Measurements from ENCODE around the gene CCDC83.

CCDC83 gene

GRCh38 chr11:85889676-85890579 is 34.7 kb downstream of the CCDC83 start:
- Histone ChIP-seq H3K4me3 (no peak overlapping the region), H3K4me1 (peaks cover 0 to 5% (median 0%) of the 10 kb centered on the region in 10 experiments; a peak in 6 of 20 replicates), H3K9me3 (replicated peaks in 1 of 11) (no peaks in the 10 kb centered on the region), H4K20me1 (no peaks in the 10 kb centered on the region), H3K36me3 (no peaks in the 10 kb centered on the region), H3K27ac (no peak overlapping the region), H3K4me2 (no peak overlapping the region), H3K9ac (no peak overlapping the region), H3K27me3 (no peaks in the 10 kb centered on the region)
- no peak for TF ChIP-seq Cebpa-rat (IDR thresholded peaks at IDR 0.05)

- no peaks in the 10 kb centered on the region for H3K9me3 ChIP-seq (replicated peaks in 1 of 11)
- no peak overlapping the region for H3K4me3 ChIP-seq
- H3K27ac ChIP-seq, result no peak overlapping the region
- no peak for TF ChIP-seq Cebpa-rat (IDR thresholded peaks at IDR 0.05)
- no peaks in the 10 kb centered on the region for H3K36me3 ChIP-seq
- H4K20me1 ChIP-seq, result no peaks in the 10 kb centered on the region
- H3K9ac ChIP-seq, result no peak overlapping the region
- no peaks in the 10 kb centered on the region for H3K4me1 ChIP-seq
- no peaks in the 10 kb centered on the region for H3K27me3 ChIP-seq
- H3K4me2 ChIP-seq, result no peak overlapping the region
These were observed 38.2 kb downstream of the CCDC83 start for GRCh38 chr11:85893395-85893794.

- H4K20me1 ChIP-seq, result no peaks in the 10 kb centered on the region
- no peak overlapping the region for H3K27ac ChIP-seq
- no peak overlapping the region for H3K4me3 ChIP-seq
- no peak overlapping the region for H3K9ac ChIP-seq
- no peaks in the 10 kb centered on the region for H3K36me3 ChIP-seq
- no peak overlapping the region for H3K4me2 ChIP-seq
- H3K9me3 ChIP-seq (replicated peaks in 1 of 11), result no peaks in the 10 kb centered on the region
- no peak for TF ChIP-seq Cebpa-rat (IDR thresholded peaks at IDR 0.05)
- H3K4me1 ChIP-seq, result peaks cover 0 to 13% (median 4%) of the 10 kb centered on the region in 10 experiments; a peak in 10 of 20 replicates
- H3K27me3 ChIP-seq, result no peaks in the 10 kb centered on the region
These were observed 41.7 kb downstream of the CCDC83 start for GRCh38 chr11:85896876-85897275.

- H3K4me3 ChIP-seq, result no peak overlapping the region
- peaks cover 0 to 26% (median 4%) of the 10 kb centered on the region in 10 experiments; a peak in 10 of 20 replicates for H3K4me1 ChIP-seq
- H3K9me3 ChIP-seq (replicated peaks in 1 of 11), result no peaks in the 10 kb centered on the region
- no peaks in the 10 kb centered on the region for H4K20me1 ChIP-seq
- H3K4me2 ChIP-seq, result no peak overlapping the region
- no peaks in the 10 kb centered on the region for H3K27me3 ChIP-seq
- no peak for TF ChIP-seq Cebpa-rat (IDR thresholded peaks at IDR 0.05)
- no peak overlapping the region for H3K27ac ChIP-seq
- H3K9ac ChIP-seq, result no peak overlapping the region
- H3K36me3 ChIP-seq, result no peaks in the 10 kb centered on the region
These were observed 43.3 kb downstream of the CCDC83 start for GRCh38 chr11:85898456-85898855.

- Histone ChIP-seq H3K27ac (no peak overlapping the region), H3K36me3 (no peaks in the 10 kb centered on the region), H3K27me3 (no peaks in the 10 kb centered on the region), H3K4me3 (no peak overlapping the region), H3K9ac (no peak overlapping the region), H3K4me1 (peaks cover 0 to 26% (median 4%) of the 10 kb centered on the region in 10 experiments; a peak in 10 of 20 replicates), H3K4me2 (peak overlapping the region in 4 of 11 experiments; percentile 6 to 69 (median 48); a peak in 7 of 22 replicates), H3K9me3 (replicated peaks in 1 of 11) (no peaks in the 10 kb centered on the region), H4K20me1 (no peaks in the 10 kb centered on the region)
- TF ChIP-seq Cebpa-rat (IDR thresholded peaks at IDR 0.05), result no peak
These were observed 47.2 kb downstream of the CCDC83 start for GRCh38 chr11:85902353-85902752.

- H3K27me3 ChIP-seq, result no peaks in the 10 kb centered on the region
- peaks cover 0 to 26% (median 4%) of the 10 kb centered on the region in 10 experiments; a peak in 10 of 20 replicates for H3K4me1 ChIP-seq
- no peak for TF ChIP-seq Cebpa-rat (IDR thresholded peaks at IDR 0.05)
- H4K20me1 ChIP-seq, result no peaks in the 10 kb centered on the region
- no peak overlapping the region for H3K27ac ChIP-seq
- H3K4me3 ChIP-seq, result no peak overlapping the region
- no peaks in the 10 kb centered on the region for H3K36me3 ChIP-seq
- H3K4me2 ChIP-seq, result no peak overlapping the region
- H3K9me3 ChIP-seq (replicated peaks in 1 of 11), result no peaks in the 10 kb centered on the region
- H3K9ac ChIP-seq, result no peak overlapping the region
These were observed 48.2 kb downstream of the CCDC83 start for GRCh38 chr11:85903406-85903805.

GRCh38 chr11:85903811-85904210 is 48.6 kb downstream of the CCDC83 start:
- Histone ChIP-seq H3K27ac (no peak overlapping the region), H3K4me1 (peaks cover 0 to 26% (median 4%) of the 10 kb centered on the region in 10 experiments; a peak in 10 of 20 replicates), H3K4me3 (no peak overlapping the region), H3K9me3 (replicated peaks in 1 of 11) (no peaks in the 10 kb centered on the region), H4K20me1 (no peaks in the 10 kb centered on the region), H3K4me2 (no peak overlapping the region), H3K9ac (no peak overlapping the region), H3K36me3 (no peaks in the 10 kb centered on the region), H3K27me3 (no peaks in the 10 kb centered on the region)
- no peak for TF ChIP-seq Cebpa-rat (IDR thresholded peaks at IDR 0.05)

GRCh38 chr11:85912414-85912813 is 57.2 kb downstream of the CCDC83 start:
- H3K9me3 ChIP-seq (replicated peaks in 1 of 11), result peaks cover 4 to 27% (median 6%) of the 10 kb centered on the region in 11 experiments; a peak in 16 of 22 replicates
- peak overlapping the region in 5 of 11 experiments; percentile 10 to 55 (median 46); a peak in 5 of 22 replicates for H3K27ac ChIP-seq
- peaks cover 0 to 5% (median 0%) of the 10 kb centered on the region in 11 experiments; a peak in 3 of 22 replicates for H3K36me3 ChIP-seq
- H3K9ac ChIP-seq, result no peak overlapping the region
- no peaks in the 10 kb centered on the region for H4K20me1 ChIP-seq
- H3K4me2 ChIP-seq, result peak overlapping the region in 3 of 11 experiments; percentile 40 to 71 (median 60); a peak in 4 of 22 replicates
- peaks cover 0 to 31% (median 23%) of the 10 kb centered on the region in 10 experiments; a peak in 14 of 20 replicates for H3K4me1 ChIP-seq
- no peaks in the 10 kb centered on the region for H3K27me3 ChIP-seq
- TF ChIP-seq Cebpa-rat (IDR thresholded peaks at IDR 0.05), result no peak
- no peak overlapping the region for H3K4me3 ChIP-seq

GRCh38 chr11:85913513-85913912 is 58.3 kb downstream of the CCDC83 start:
- Histone ChIP-seq H3K4me1 (peaks cover 0 to 31% (median 23%) of the 10 kb centered on the region in 10 experiments; a peak in 14 of 20 replicates), H3K4me2 (peak overlapping the region in 8 of 11 experiments; percentile 20 to 71 (median 38); a peak in 13 of 22 replicates), H3K27me3 (no peaks in the 10 kb centered on the region), H4K20me1 (no peaks in the 10 kb centered on the region), H3K36me3 (peaks cover 0 to 5% (median 0%) of the 10 kb centered on the region in 11 experiments; a peak in 3 of 22 replicates), H3K4me3 (no peak overlapping the region), H3K9me3 (replicated peaks in 1 of 11) (peaks cover 4 to 27% (median 6%) of the 10 kb centered on the region in 11 experiments; a peak in 16 of 22 replicates), H3K27ac (peak overlapping the region in 7 of 11 experiments; percentile 4 to 62 (median 48); a peak in 12 of 22 replicates), H3K9ac (no peak overlapping the region)
- no peak; a peak in 1 of 22 replicates for TF ChIP-seq Cebpa-rat (IDR thresholded peaks at IDR 0.05)

Data from BLaER1 treated with 17β-estradiol and CSF1 and Interleukin-3, amounts not matched to agents 10 nM and 100 nM (cell line).